OCI-LY1 (cell line): ENCODE data around the gene CDC42EP2.

Source experiments
- H2AFZ ChIP-seq: fragments of 200-600 bp; sonication (generic), shearing (Covaris generic); 2 replicates; pipeline ENCODE4 v1.6.0; 2014; ENCODE audit warnings: antibody characterized with exemption, mild to moderate bottlenecking, low read length
- H3F3A ChIP-seq: fragments of 200-600 bp; sonication (generic), shearing (Covaris generic); 2 replicates; pipeline ENCODE4 v1.6.0; 2014; ENCODE audit warnings: mild to moderate bottlenecking, antibody characterized with exemption, low read length, moderate library complexity; ENCODE audit not compliant: insufficient read depth
- H3K27ac ChIP-seq: fragments of 200-600 bp; sonication (generic); 2 replicates; pipeline ENCODE4 v1.5.1; 2014; ENCODE audit warnings: low read length, mixed run types, mild to moderate bottlenecking, low read depth; ENCODE audit not compliant: poor library complexity, severe bottlenecking
- H3K27me3 ChIP-seq: fragments of 200-600 bp; sonication (generic); 2 replicates; pipeline ENCODE4 v1.6.0; 2014; ENCODE audit warnings: antibody characterized with exemption, mild to moderate bottlenecking, low read length, moderate library complexity; ENCODE audit not compliant: insufficient read depth
- H3K36me3 ChIP-seq: fragments of 200-600 bp; sonication (generic); 2 replicates; pipeline ENCODE4 v1.6.1; 2014; ENCODE audit warnings: mild to moderate bottlenecking, antibody characterized with exemption, low read length, moderate library complexity, mixed read lengths; ENCODE audit not compliant: insufficient read depth
- H3K4me1 ChIP-seq: fragments of 200-600 bp; sonication (generic); 2 replicates; pipeline ENCODE4 v1.5.1; 2014; ENCODE audit warnings: mild to moderate bottlenecking, low read length, moderate library complexity; ENCODE audit not compliant: insufficient read depth, severe bottlenecking
- H3K4me2 ChIP-seq: fragments of 200-600 bp; sonication (generic), shearing (Covaris generic); 2 replicates; pipeline ENCODE4 v1.6.1; 2014; ENCODE audit warnings: low read length
- H3K4me3 ChIP-seq: fragments of 200-600 bp; sonication (generic); 2 replicates; pipeline ENCODE4 v1.5.1; 2014; ENCODE audit warnings: low read length, low read depth, mild to moderate bottlenecking, mixed read lengths; ENCODE audit not compliant: poor library complexity, severe bottlenecking
- H3K79me2 ChIP-seq: fragments of 200-600 bp; shearing (Covaris generic); 2 replicates; pipeline ENCODE4 v1.6.1; 2016; ENCODE audit warnings: mixed run types, low read length, mixed read lengths; ENCODE audit not compliant: insufficient read depth
- H3K9ac ChIP-seq: fragments of 200-600 bp; sonication (generic), shearing (Covaris generic); 2 replicates; pipeline ENCODE4 v1.6.1; 2014; ENCODE audit warnings: mild to moderate bottlenecking, low read length, mixed read lengths
- H3K9me2 ChIP-seq: fragments of 200-600 bp; sonication (generic), shearing (Covaris generic); 2 replicates; pipeline ENCODE4 v1.6.1; 2014; ENCODE audit warnings: low read depth, mild to moderate bottlenecking, low read length, mixed read lengths
- H3K9me3 ChIP-seq: fragments of 200-600 bp; shearing (Covaris generic); 2 replicates; pipeline ENCODE4 v1.6.1; 2014; ENCODE audit warnings: low read length, mixed read lengths
- H4K20me1 ChIP-seq: fragments of 200-600 bp; sonication (generic), shearing (Covaris generic); 2 replicates; pipeline ENCODE4 v1.6.0; 2016; ENCODE audit warnings: mild to moderate bottlenecking, low read length; ENCODE audit not compliant: insufficient read depth
- EZH2 ChIP-seq: fragments of 200-600 bp; sonication (generic), shearing (Covaris generic); IDR thresholded peaks from 2 replicates; pipeline ENCODE4 v1.8.0; 2017; ENCODE audit warnings: borderline replicate concordance, mixed run types, mild to moderate bottlenecking, antibody characterized with exemption, low read length, moderate library complexity, mixed read lengths
- TF ChIP-seq, protein P1 (sequence below): fragments of 200-600 bp; sonication (generic), shearing (Covaris generic); IDR thresholded peaks from 2 replicates; pipeline ENCODE4 v1.5.1; 2017; ENCODE audit warnings: mild to moderate bottlenecking, antibody characterized with exemption, low read length, moderate library complexity, mixed read lengths

Gene CDC42EP2

DNA sequence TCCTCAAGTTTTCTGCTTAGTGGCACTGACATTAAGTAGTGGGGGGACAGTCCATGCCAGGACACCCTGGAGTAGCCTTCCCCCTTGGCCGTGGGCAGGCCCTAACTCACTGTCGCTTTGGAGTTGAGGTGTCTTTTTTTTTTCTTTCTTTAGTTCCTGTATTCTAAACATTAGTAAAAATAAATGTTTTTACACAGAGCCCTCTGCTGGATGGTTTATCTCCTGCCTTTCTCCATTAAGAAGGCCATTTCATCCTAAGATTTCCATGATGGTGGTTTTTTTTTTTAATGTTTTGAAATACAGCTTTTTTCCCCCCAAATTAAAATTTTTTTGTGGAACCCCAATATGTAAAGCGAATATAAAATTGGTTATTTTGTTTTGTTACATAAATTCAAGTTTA lies 38.1 kb downstream of the CDC42EP2 start:
- Histone ChIP-seq H3K4me2 (no peak overlapping the region), H3K27ac (no peak overlapping the region), H3K36me3 (peaks cover 49% of the 10 kb centered on the region), H2AFZ (no peak overlapping the region), H4K20me1 (no peaks in the 10 kb centered on the region), H3F3A (no peaks in the 10 kb centered on the region; the same call in none of the 2 replicates), H3K4me1 (peaks cover 3% of the 10 kb centered on the region), H3K9ac (no peak overlapping the region), H3K9me3 (no peaks in the 10 kb centered on the region), H3K79me2 (no peaks in the 10 kb centered on the region), H3K27me3 (peaks cover 7% of the 10 kb centered on the region; the same call in 1 of the 2 replicates), H3K9me2 (no peaks in the 10 kb centered on the region), H3K4me3 (no peak overlapping the region)
- TF ChIP-seq EZH2, result no peak
- TF ChIP-seq, protein P1, sequence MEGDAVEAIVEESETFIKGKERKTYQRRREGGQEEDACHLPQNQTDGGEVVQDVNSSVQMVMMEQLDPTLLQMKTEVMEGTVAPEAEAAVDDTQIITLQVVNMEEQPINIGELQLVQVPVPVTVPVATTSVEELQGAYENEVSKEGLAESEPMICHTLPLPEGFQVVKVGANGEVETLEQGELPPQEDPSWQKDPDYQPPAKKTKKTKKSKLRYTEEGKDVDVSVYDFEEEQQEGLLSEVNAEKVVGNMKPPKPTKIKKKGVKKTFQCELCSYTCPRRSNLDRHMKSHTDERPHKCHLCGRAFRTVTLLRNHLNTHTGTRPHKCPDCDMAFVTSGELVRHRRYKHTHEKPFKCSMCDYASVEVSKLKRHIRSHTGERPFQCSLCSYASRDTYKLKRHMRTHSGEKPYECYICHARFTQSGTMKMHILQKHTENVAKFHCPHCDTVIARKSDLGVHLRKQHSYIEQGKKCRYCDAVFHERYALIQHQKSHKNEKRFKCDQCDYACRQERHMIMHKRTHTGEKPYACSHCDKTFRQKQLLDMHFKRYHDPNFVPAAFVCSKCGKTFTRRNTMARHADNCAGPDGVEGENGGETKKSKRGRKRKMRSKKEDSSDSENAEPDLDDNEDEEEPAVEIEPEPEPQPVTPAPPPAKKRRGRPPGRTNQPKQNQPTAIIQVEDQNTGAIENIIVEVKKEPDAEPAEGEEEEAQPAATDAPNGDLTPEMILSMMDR, result peak; percentile 33

DNA sequence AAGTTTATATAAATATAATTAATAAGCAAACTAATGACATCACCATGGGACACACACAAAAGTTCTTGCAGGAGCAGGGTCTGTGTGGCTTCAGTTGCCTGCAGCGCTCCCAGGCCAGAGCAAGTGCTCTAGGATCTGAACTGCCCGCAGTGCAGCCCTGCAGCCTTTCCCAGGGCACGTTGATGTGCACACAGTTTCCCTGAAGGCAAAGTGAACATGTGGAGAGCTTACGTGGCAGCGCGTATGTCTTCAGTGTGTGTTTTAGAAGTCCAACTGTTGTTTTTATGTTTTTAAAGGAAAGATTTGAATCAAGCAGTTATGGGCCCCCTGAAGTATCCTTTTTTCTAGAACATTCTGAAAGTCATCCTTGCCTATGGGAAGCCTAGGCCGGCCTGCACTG lies 38.7 kb downstream of the CDC42EP2 start:
- Histone ChIP-seq H3K4me1 (peaks cover 3% of the 10 kb centered on the region), H4K20me1 (no peaks in the 10 kb centered on the region), H3K79me2 (no peaks in the 10 kb centered on the region), H3F3A (no peaks in the 10 kb centered on the region; the same call in none of the 2 replicates), H3K4me3 (no peak overlapping the region), H3K27me3 (peaks cover 7% of the 10 kb centered on the region; the same call in 1 of the 2 replicates), H2AFZ (no peak overlapping the region), H3K9me2 (no peaks in the 10 kb centered on the region), H3K36me3 (peaks cover 43% of the 10 kb centered on the region), H3K4me2 (no peak overlapping the region), H3K27ac (no peak overlapping the region), H3K9me3 (no peaks in the 10 kb centered on the region), H3K9ac (no peak overlapping the region)
- TF ChIP-seq EZH2, result no peak
- TF ChIP-seq, protein P1, result no peak

DNA sequence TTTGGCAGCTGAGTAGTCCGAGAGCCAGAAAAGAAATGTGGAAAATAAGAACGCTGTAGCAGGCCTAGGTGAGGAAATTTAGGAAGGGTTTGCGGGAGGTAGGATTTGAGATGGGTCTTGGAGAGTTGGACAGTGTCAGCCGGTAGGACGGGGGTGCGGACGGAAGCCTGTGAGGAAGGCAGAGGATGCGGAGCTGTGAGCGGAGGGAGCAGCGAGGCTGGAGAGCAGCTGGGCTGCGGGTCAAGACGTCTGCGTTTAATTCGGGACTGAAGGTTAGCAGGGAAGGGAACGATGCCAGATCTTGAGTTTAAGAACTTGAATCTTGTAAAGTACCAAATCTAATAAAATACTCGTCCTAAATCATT lies 39.2 kb downstream of the CDC42EP2 start:
- TF ChIP-seq EZH2, result no peak
- TF ChIP-seq, protein P1, result no peak
- Histone ChIP-seq H3K36me3 (peaks cover 38% of the 10 kb centered on the region), H3K27ac (no peak overlapping the region), H3K4me2 (peak overlapping the region; percentile 80), H3F3A (no peaks in the 10 kb centered on the region; the same call in none of the 2 replicates), H3K79me2 (no peaks in the 10 kb centered on the region), H3K27me3 (peaks cover 7% of the 10 kb centered on the region; the same call in 1 of the 2 replicates), H3K9ac (peak overlapping the region; percentile 44; the same call in 1 of the 2 replicates), H4K20me1 (no peaks in the 10 kb centered on the region), H3K4me3 (peak overlapping the region; percentile 54), H2AFZ (no peak overlapping the region), H3K4me1 (peaks cover 3% of the 10 kb centered on the region), H3K9me3 (no peaks in the 10 kb centered on the region), H3K9me2 (no peaks in the 10 kb centered on the region)
